IMR-90 (cell line): ENCODE data around the gene FMN1. TPM values are rescaled to one million over a fixed set of nuclear protein-coding genes. Genes with fewer than 3 reads are reported as not detected.

ENCODE experiments used
- ATAC-seq: fragments of 200-7000 bp; cut with Tn5 transposase; 2 replicates; pipeline ENCODE4 v1.9.1; 2020; ENCODE audit warnings: low read depth, mild to moderate bottlenecking, moderate library complexity
- BruUV-seq: library from RNA; stranded (reverse); fragments of 400-500 nt; replicated peaks from 2 replicates; lab custom pipeline; 2021; lab: Mats Ljungman, UMichigan
- CTCF ChIA-PET: fragments of 300-600 bp; formaldehyde crosslinking; extraction: SDS; loops from one replicate; lab custom pipeline; 2021; ENCODE audit warnings: antibody characterized with exemption; lab: Yijun Ruan, JAX
- POLR2A ChIA-PET: fragments of 300-600 bp; sonication (Branson Sonifier 250); formaldehyde crosslinking; loops from one replicate; lab custom pipeline; 2022; ENCODE audit warnings: antibody characterized with exemption; ENCODE audit not compliant: unreplicated experiment; lab: Charles Lee
- DNase-seq: peaks from one replicate; pipeline ENCODE4 v3.0.0; 2013
- H2AFZ ChIP-seq: replicated peaks from 2 replicates; pipeline ENCODE3; 2013; ENCODE audit warnings: low read length, mild to moderate bottlenecking; ENCODE audit not compliant: poor library complexity
- H2AK5ac ChIP-seq: 2 replicates; pipeline ENCODE4 v1.6.1; 2013; ENCODE audit warnings: low read depth, low read length, inconsistent platforms
- H2AK9ac ChIP-seq: replicated peaks from 2 replicates; pipeline ENCODE3; 2013; ENCODE audit warnings: mild to moderate bottlenecking, low read depth, low read length, moderate library complexity; ENCODE audit not compliant: poor library complexity
- H2BK120ac ChIP-seq: 2 replicates; pipeline ENCODE4 v1.6.1; 2013; ENCODE audit warnings: low read depth, low read length, inconsistent platforms
- H2BK15ac ChIP-seq: 3 replicates; pipeline ENCODE4 v1.6.1; 2013; ENCODE audit warnings: low read depth, low read length, inconsistent platforms
- H2BK20ac ChIP-seq: 2 replicates; pipeline ENCODE4 v1.6.1; 2013; ENCODE audit warnings: low read depth, mild to moderate bottlenecking, inconsistent platforms, low read length, moderate library complexity
- H2BK5ac ChIP-seq: 2 replicates; pipeline ENCODE4 v1.6.1; 2013; ENCODE audit warnings: mild to moderate bottlenecking, low read depth, low read length, inconsistent platforms; ENCODE audit not compliant: poor library complexity, severe bottlenecking
- H3K14ac ChIP-seq: replicated peaks from 2 replicates; pipeline ENCODE4 v1.6.1; 2013; ENCODE audit warnings: low read depth, low read length, inconsistent platforms
- H3K18ac ChIP-seq: 2 replicates; pipeline ENCODE4 v1.6.1; 2013; ENCODE audit warnings: low read depth, low read length, control low read depth
- H3K23ac ChIP-seq: 2 replicates; pipeline ENCODE4 v1.6.1; 2013; ENCODE audit warnings: low read depth, low read length, inconsistent platforms
- H3K27ac ChIP-seq: 2 replicates; pipeline ENCODE4 v1.5.1; 2013; ENCODE audit warnings: mild to moderate bottlenecking, control low read depth, low read length; ENCODE audit not compliant: insufficient read depth
- H3K27me3 ChIP-seq: 2 replicates; pipeline ENCODE4 v1.6.1; 2013; ENCODE audit warnings: low read length; ENCODE audit not compliant: control insufficient read depth, insufficient read depth
- H3K36me3 ChIP-seq: 2 replicates; pipeline ENCODE4 v1.6.1; 2013; ENCODE audit warnings: low read length, mixed read lengths; ENCODE audit not compliant: control insufficient read depth, insufficient read depth
- H3K4ac ChIP-seq: 2 replicates; pipeline ENCODE4 v1.6.1; 2013; ENCODE audit warnings: low read depth, low read length, inconsistent platforms
- H3K4me1 ChIP-seq: 2 replicates; pipeline ENCODE4 v1.6.1; 2013; ENCODE audit warnings: low read length, mixed read lengths; ENCODE audit not compliant: control insufficient read depth, insufficient read depth
- H3K4me2 ChIP-seq: 2 replicates; pipeline ENCODE4 v1.6.1; 2013; ENCODE audit warnings: low read depth, mild to moderate bottlenecking, control low read depth, low read length, moderate library complexity
- H3K4me3 ChIP-seq: 2 replicates; pipeline ENCODE4 v1.5.1; 2013; ENCODE audit warnings: low read depth, mild to moderate bottlenecking, control low read depth, low read length, moderate library complexity; ENCODE audit not compliant: insufficient read depth
- H3K56ac ChIP-seq: 2 replicates; pipeline ENCODE4 v1.6.1; 2013; ENCODE audit warnings: low read length, inconsistent platforms; ENCODE audit not compliant: insufficient read depth; ENCODE audit errors: extremely low read depth
- H3K79me1 ChIP-seq, 2 experiments: 2 replicates each; pipeline ENCODE4 v1.6.1; 2013; ENCODE audit warnings: low read length in 2 of 2, inconsistent platforms in 1 of 2, low read depth in 1 of 2
- H3K9ac ChIP-seq: 2 replicates; pipeline ENCODE4 v1.6.1; 2013; ENCODE audit warnings: low read depth, low read length, control low read depth
- H3K9me1 ChIP-seq: 2 replicates; pipeline ENCODE4 v1.6.1; 2013; ENCODE audit warnings: low read length, inconsistent platforms; ENCODE audit not compliant: insufficient read depth
- H3K9me3 ChIP-seq: 2 replicates; pipeline ENCODE4 v1.6.1; 2013; ENCODE audit warnings: low read length; ENCODE audit not compliant: control insufficient read depth, insufficient read depth
- H4K20me1 ChIP-seq: 2 replicates; pipeline ENCODE4 v1.6.1; 2013; ENCODE audit warnings: low read length, inconsistent platforms; ENCODE audit not compliant: insufficient read depth
- H4K5ac ChIP-seq: 2 replicates; pipeline ENCODE4 v1.6.1; 2013; ENCODE audit warnings: mild to moderate bottlenecking, low read depth, low read length, control low read depth
- H4K8ac ChIP-seq, 2 experiments: 2 replicates each; pipeline ENCODE4 v1.6.1; 2013; ENCODE audit warnings: low read depth in 2 of 2, low read length in 2 of 2, control low read depth in 1 of 2, inconsistent platforms in 1 of 2
- H4K91ac ChIP-seq: 2 replicates; pipeline ENCODE4 v1.6.1; 2013; ENCODE audit warnings: low read depth, low read length, inconsistent platforms; ENCODE audit not compliant: insufficient read depth
- CHD1 ChIP-seq: IDR thresholded peaks from 2 replicates; pipeline ENCODE4 v1.6.1; 2012; ENCODE audit warnings: low read depth, low read length, improper control_type of control experiment
- ELK1 ChIP-seq: fragments of 150-350 bp; IDR thresholded peaks from 2 replicates; pipeline ENCODE4 v1.6.1; 2016; ENCODE audit warnings: low read depth, mild to moderate bottlenecking, low read length, moderate library complexity, borderline replicate concordance
- RCOR1 ChIP-seq: IDR thresholded peaks from 2 replicates; pipeline ENCODE4 v1.6.1; 2012; ENCODE audit warnings: mild to moderate bottlenecking, low read length, improper control_type of control experiment; ENCODE audit not compliant: insufficient replicate concordance
- SMC3 ChIP-seq: fragments of 150-350 bp; IDR thresholded peaks from 2 replicates; pipeline ENCODE4 v1.6.1; 2016; ENCODE audit warnings: low read depth, mild to moderate bottlenecking, antibody characterized with exemption, low read length, moderate library complexity
- WGBS, 2 experiments: methylation state at CpG; one replicate each; pipeline versions ENCODE4 v1.1.5 to v1.1.7; 2013; ENCODE audit warnings: missing lambda C conversion rate in 2 of 2; ENCODE audit not compliant: insufficient read length in 1 of 2; ENCODE audit errors: extremely low coverage in 2 of 2; 5-methylcytosine and 5-hydroxymethylcytosine counted together
- dilution Hi-C: fragments of 300-500 bp; cut with HindIII; formaldehyde crosslinking; loops from one replicate; pipeline ENCODE4 v1.14.3; 2018; ENCODE audit warnings: low sequenced_read_pairs; ENCODE audit not compliant: unreplicated experiment
- in situ Hi-C: fragments of 300-500 bp; cut with MboI; formaldehyde crosslinking; loops from 3 replicates; pipeline ENCODE4 v1.14.3; 2019; ENCODE audit warnings: low sequenced_read_pairs, inconsistent platforms, mixed read lengths
- intact Hi-C: fragments of 100-400 bp; cut with micrococcal nuclease; formaldehyde crosslinking; loops from 2 replicates; pipeline ENCODE4 v1.10.0; 2022
- polyA plus RNA-seq, 3 experiments: library from polyadenylated mRNA; depleted of rRNA; stranded (reverse); fragments of >200 nt; gene quantifications; 2 replicates each; pipeline ENCODE4 v1.2.3, GENCODE V29; 2012; ENCODE audit warnings: low replicate concordance in 1 of 3
- total RNA-seq: library from RNA; depleted of rRNA; stranded (reverse); fragments of >200 nt; gene quantifications from 2 replicates; pipeline ENCODE4 v1.2.3, GENCODE V29; 2012

FMN1 gene
- total and polyA plus RNA-seq, 2 of the 4 experiments (the other 2 are of a cell fraction): 7.3 to 17.6 TPM

GRCh38 chr15:32859996-32860395, 334.5 kb downstream of the FMN1 start:
- ChIA-PET CTCF (no interaction called here), POLR2A (no interaction called here)
- Histone ChIP-seq H3K9ac (no peak overlapping the region), H4K91ac (peak overlapping the region; percentile 95), H3K14ac (peak overlapping the region; percentile 75), H3K4me1 (peaks cover 23% of the 10 kb centered on the region), H3K23ac (no peak overlapping the region), H4K5ac (peak overlapping the region; percentile 86), H3K4me3 (no peak overlapping the region), H3K9me1 (peaks cover 13% of the 10 kb centered on the region), H2BK20ac (peak overlapping the region; percentile 93), H3K4ac (peak overlapping the region; percentile 93), H2AK5ac (peak overlapping the region; percentile 96), H4K8ac (peak overlapping the region; percentile 83 to 90; a peak in 3 of 4 replicates), H3K4me2 (no peak overlapping the region), H3K27me3 (no peaks in the 10 kb centered on the region), H3K36me3 (0 out of 2 replicates have a peak, but pooled peaks cover 1% of the 10 kb centered on the region), H3K27ac (peak overlapping the region; percentile 89), H2BK120ac (peak overlapping the region; percentile 99), H3K9me3 (no peaks in the 10 kb centered on the region), H2AFZ (no peak overlapping the region), H2BK5ac (peak overlapping the region; percentile 100), H3K56ac (peak overlapping the region; percentile 59; the same call in 1 of the 2 replicates), H2AK9ac (peak overlapping the region; percentile 47), H3K18ac (peak overlapping the region; percentile 94), H2BK15ac (peak overlapping the region; percentile 69; the same call in 2 of the 3 replicates), H4K20me1 (no peaks in the 10 kb centered on the region), H3K79me1 (peaks cover 21 to 67% of the 10 kb centered on the region in 2 experiments)
- intact Hi-C loops: loop anchor here (5.0 to 10.0 kb wide), 2 partner anchors 193 to 275 kb away; no protein-coding TSS in a partner anchor
- ATAC-seq (no peak), DNase-seq (no peak)
- BruUV-seq: no TSS peak
- dilution Hi-C loops: no loop called here
- WGBS, 2 experiments: 100% methylated on average over 2 of the region's 2 CpGs; no CpG with 5 or more reads in 1 of the 2 experiments
- in situ Hi-C loops: no loop called here
- TF ChIP-seq ELK1 (no peak), SMC3 (no peak), RCOR1 (no peak), CHD1 (no peak)
